HG02623 (cell line): ENCODE data around the gene UBTF.

Experiments
- ATAC-seq: cut with Tn5 transposase; IDR thresholded peaks from one replicate; pipeline ENCODE4 v1.9.1; 2021; ENCODE audit warnings: moderate library complexity; ENCODE audit not compliant: unreplicated experiment

The UBTF gene

GRCh38 chr17:44214230-44214494 lies 5.3 kb downstream of the UBTF start:
- no peak for ATAC-seq

- ATAC-seq, result no peak
Measured at GRCh38 chr17:44213403-44214229, 5.9 kb downstream of the UBTF start.

GRCh38 chr17:44212507-44213402 lies 6.7 kb downstream of the UBTF start:
- no peak for ATAC-seq

- no peak for ATAC-seq
Measured at GRCh38 chr17:44211281-44212265, 7.9 kb downstream of the UBTF start.

GRCh38 chr17:44210342-44211192 lies 8.9 kb downstream of the UBTF start:
- peak; percentile 78 for ATAC-seq

GRCh38 chr17:44209786-44210341 lies 9.6 kb downstream of the UBTF start:
- ATAC-seq, result no peak

- no peak for ATAC-seq
Measured at GRCh38 chr17:44207743-44208142, 11.7 kb downstream of the UBTF start.

- no peak for ATAC-seq
Measured at GRCh38 chr17:44207319-44207718, 12.2 kb downstream of the UBTF start.

- no peak for ATAC-seq
Measured at GRCh38 chr17:44206825-44207155, 12.7 kb downstream of the UBTF start.

GRCh38 chr17:44205962-44206824 lies 13.3 kb downstream of the UBTF start:
- ATAC-seq, result no peak

- no peak for ATAC-seq
Measured at GRCh38 chr17:44204441-44204882, 15.0 kb downstream of the UBTF start.

GRCh38 chr17:44203731-44204440 lies 15.6 kb downstream of the UBTF start:
- ATAC-seq, result no peak

- ATAC-seq, result no peak
Measured at GRCh38 chr17:44202756-44203155, 16.7 kb downstream of the UBTF start.

GRCh38 chr17:44200478-44201155 lies 18.9 kb downstream of the UBTF start:
- no peak for ATAC-seq

GRCh38 chr17:44199553-44200477 lies 19.7 kb downstream of the UBTF start, which contains the start of gene ATXN7L3:
Gene ATXN7L3, minus strand, starts transcription at chr17:44199884. Its CDS starts 1,814 bp downstream, at chr17:44198070.
- peak; percentile 63 for ATAC-seq

GRCh38 chr17:44198721-44199552 lies 20.5 kb downstream of the UBTF start:
- ATAC-seq, result peak; percentile 19
